ENCODE results near the gene TSNAXIP1.
"Not testable (repeated sequence)": the region's sequence is repeated elsewhere in the genome, so short reads cannot be mapped to it uniquely, and the experiment has no call there.

The TSNAXIP1 gene

DNA sequence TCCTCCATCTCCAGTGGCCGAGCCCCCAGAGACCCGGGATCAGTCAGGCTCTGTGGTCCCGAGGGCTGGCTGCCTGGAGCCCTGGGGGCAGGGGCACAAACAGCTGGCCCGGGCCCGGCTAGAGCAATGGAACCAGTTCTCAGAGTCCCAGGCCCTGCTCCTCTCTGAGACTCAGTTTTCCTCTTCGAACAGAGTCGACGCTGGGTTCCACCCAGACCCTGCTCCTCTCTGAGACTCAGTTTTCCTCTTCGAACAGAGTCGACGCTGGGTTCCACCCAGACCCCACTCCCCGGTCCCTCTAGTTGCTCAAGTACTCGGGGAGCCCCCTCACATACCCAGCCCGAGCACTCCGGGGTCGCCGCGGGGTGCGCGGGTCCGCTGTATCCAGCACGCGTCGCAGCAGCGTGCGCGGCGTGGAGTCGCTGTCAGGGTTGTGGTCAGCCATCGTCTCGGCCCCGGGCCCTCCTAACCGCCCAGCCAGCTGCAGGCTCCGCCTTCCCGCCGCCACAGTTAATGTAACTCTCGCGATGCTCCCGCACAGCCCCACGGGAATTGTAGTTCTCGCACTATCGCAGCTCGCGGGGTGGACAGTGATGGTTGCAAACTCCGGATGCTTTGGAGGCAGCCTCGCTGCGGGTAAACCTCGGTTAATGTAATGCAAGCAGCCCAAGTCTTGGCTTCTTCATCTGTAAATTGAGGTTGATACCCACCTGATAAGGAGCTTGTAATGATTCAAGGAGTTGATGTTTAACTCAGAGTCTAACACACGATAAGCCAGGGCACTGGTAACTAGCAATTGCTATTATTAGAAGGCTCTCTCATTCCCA lies 26.9 kb downstream of the TSNAXIP1 start:
- peak; percentile 72 to 84 for DNase-seq (ENCODE audit: low read depth in 2 of 2)

- DNase-seq (ENCODE audit: low read depth in 2 of 2) = no peak
These were observed 27.5 kb downstream of the TSNAXIP1 start for GRCh38 chr16:67834242-67834614.

GRCh38 chr16:67837190-67837589 lies 30.5 kb downstream of the TSNAXIP1 start:
- not testable (repeated sequence) for DNase-seq (ENCODE audit: low read depth in 2 of 2)

GRCh38 chr16:67837811-67838210 lies 31.1 kb downstream of the TSNAXIP1 start:
- no peak for DNase-seq (ENCODE audit: low read depth in 2 of 2)

DNA sequence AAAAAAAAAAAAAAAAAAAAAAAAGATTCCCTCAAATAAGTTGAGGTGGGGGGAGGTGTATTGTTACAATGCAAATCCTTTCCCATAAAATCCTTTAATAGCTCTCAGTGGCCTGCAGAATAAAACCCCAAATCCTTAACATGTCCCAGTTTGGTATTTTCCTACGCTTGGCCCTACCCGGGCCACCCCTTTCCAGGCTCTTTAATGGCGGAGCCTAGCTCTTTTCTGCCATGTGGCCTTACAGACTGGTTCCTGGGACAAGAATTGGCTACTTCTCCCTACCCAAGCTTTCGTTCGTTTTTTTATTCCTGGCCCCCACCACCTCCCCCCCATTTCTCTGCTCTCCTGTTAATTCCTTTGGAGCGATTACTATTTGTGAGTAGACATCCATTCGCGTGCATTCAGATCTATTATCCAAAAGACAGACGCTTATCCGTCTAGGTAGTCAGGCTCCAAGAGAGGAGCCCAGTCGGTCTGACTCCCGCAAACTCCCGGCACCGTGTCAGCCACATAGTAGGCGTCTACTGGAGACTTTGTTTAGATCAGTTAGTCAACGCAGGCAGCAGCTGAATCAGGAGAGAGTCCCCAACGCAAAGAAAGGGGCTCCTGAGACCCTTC lies 34.6 kb downstream of the TSNAXIP1 start:
- DNase-seq (ENCODE audit: low read depth in 2 of 2) = no peak

GRCh38 chr16:67841816-67842508 lies 35.3 kb downstream of the TSNAXIP1 start, which contains the start of gene THAP11:
Gene THAP11, plus strand, starts transcription at chr16:67842320. Its CDS starts 235 bp downstream, at chr16:67842555.
- peak; percentile 82 to 83 for DNase-seq (ENCODE audit: low read depth in 2 of 2)

GRCh38 chr16:67842509-67843342 lies 36.0 kb downstream of the TSNAXIP1 start:
- DNase-seq (ENCODE audit: low read depth in 2 of 2) = no peak

- no peak for DNase-seq (ENCODE audit: low read depth in 2 of 2)
These were observed 36.7 kb downstream of the TSNAXIP1 start for GRCh38 chr16:67843343-67843765.

DNA sequence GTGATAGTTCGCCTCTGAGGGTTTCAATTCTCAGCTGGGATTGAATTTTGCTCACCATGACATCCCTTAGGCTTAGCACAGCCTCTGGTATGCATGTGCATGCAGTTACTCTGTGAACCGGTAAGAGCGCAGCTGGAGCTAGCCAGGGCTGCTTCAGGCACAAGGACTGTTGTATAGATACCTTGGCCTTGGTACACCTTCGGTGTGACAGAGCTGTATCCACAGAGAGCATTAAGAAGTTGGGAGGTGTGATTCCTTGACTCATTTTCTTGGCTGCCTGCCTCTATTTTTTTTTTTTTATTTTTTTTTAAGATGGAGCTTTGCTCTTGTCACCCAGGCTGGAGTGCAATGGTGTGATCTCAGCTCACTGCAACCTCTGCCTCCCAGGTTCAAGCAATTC lies 37.8 kb downstream of the TSNAXIP1 start:
- DNase-seq (ENCODE audit: low read depth in 2 of 2) = no peak

DNA sequence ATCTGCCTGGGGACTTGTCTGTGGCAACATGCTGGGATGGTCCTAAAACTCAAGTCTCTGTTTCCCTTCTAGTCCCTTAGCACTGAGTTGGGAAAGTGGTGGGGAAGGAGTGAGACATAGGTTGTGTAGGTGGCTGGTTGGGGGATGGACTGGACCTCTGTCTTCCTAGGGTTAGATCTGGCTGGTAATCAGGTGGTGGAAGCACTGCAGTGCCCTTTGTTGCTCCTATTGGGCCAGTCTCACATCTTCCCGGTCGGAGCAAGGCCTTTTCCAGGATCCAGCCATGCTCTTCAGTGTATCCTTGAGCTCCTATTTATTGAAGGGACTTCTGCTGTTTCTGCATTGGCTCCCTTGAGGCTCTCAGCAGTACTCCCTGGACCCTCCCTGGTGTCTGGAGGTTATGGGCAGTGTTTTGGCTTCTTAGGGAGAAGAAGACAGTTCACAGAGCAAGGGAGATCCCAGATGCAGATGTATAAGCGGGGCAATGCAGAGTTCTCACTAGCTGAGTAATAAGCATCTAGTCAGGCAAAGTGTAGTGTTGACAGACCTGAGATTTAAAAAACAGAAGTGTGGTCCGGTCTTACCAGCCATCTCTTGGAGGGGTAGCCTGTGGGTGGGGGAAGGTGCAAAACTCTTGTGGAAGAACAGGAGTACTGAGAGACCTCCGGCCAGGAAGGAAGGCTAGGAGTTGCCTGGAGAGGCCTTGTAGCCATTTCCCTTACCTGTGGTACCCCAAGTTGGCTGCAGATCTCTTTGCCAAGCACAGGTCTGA lies 38.8 kb downstream of the TSNAXIP1 start:
- DNase-seq (ENCODE audit: low read depth in 2 of 2) = no peak

DNA sequence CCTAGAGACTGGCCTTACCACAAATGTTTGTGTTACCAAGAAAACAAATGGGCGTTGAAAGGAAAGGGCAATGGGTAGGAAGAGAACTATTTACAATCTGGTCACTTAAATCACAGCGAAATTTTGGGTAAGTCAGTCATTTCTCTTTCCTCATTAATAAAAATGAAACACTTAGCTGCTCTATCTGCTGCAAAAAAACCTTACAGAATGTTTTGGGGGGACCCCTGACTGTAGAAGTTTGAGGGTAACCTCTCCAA lies 39.3 kb downstream of the TSNAXIP1 start:
- no peak for DNase-seq (ENCODE audit: low read depth in 2 of 2)

- peak; percentile 80 to 92 for DNase-seq (ENCODE audit: low read depth in 2 of 2)
These were observed 39.8 kb downstream of the TSNAXIP1 start, which contains the start of gene NUTF2 for GRCh38 chr16:67846320-67847063. Gene NUTF2, plus strand, starts transcription at chr16:67846933. Its CDS starts 18,198 bp downstream, at chr16:67865131.

- DNase-seq (ENCODE audit: low read depth in 2 of 2) = peak in 1 of 2 donors; percentile 25
These were observed 40.6 kb downstream of the TSNAXIP1 start, which contains the start of gene CENPT for GRCh38 chr16:67847064-67847861. Gene CENPT, minus strand, starts transcription at chr16:67847693. Its CDS starts 13,834 bp downstream, at chr16:67833859.

- no peak for DNase-seq (ENCODE audit: low read depth in 2 of 2)
These were observed 41.4 kb downstream of the TSNAXIP1 start for GRCh38 chr16:67848118-67848517.

DNA sequence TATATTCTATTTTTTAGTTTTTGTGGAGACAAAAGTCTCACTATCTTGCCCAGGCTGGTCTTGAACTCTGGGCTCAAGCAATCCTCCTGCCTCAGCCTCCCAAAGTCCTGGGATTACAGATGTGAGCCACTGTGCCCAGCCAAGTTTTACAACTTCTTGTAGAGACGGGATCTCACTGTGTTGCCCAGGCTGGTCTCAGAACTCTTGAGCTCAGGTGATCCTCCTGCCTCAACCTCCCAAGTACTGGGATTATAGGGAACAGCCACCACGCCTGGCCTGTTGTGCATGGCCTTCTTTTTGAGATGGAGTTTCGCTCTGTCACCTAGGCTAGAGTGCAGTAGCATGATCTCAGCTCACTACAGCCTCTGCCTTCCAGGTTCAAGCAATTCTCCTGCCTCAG lies 47.0 kb downstream of the TSNAXIP1 start:
- DNase-seq (ENCODE audit: low read depth in 2 of 2) = no peak

DNA sequence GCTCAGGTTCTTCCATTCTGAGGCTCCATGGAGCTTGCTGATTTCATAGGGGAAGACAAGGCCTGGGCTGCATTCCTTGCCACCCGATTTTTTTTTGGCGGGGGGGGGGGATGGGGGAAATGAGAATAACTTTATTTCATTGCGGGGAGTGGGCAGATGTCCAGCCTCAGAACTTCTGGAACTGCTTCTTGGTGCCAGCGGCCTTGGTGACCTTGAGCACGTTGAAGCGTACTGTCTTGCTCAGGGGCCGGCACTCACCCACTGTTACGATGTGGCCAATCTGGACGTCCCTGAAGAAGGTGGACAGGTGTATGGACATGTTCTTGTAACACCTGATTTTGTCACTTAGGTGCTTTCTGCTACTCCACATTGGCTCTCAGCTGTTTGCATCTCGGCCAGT lies 49.1 kb downstream of the TSNAXIP1 start:
- no peak for DNase-seq (ENCODE audit: low read depth in 2 of 2)

GRCh38 chr16:67856927-67857546 lies 50.3 kb downstream of the TSNAXIP1 start:
- no peak for DNase-seq (ENCODE audit: low read depth in 2 of 2)

DNA sequence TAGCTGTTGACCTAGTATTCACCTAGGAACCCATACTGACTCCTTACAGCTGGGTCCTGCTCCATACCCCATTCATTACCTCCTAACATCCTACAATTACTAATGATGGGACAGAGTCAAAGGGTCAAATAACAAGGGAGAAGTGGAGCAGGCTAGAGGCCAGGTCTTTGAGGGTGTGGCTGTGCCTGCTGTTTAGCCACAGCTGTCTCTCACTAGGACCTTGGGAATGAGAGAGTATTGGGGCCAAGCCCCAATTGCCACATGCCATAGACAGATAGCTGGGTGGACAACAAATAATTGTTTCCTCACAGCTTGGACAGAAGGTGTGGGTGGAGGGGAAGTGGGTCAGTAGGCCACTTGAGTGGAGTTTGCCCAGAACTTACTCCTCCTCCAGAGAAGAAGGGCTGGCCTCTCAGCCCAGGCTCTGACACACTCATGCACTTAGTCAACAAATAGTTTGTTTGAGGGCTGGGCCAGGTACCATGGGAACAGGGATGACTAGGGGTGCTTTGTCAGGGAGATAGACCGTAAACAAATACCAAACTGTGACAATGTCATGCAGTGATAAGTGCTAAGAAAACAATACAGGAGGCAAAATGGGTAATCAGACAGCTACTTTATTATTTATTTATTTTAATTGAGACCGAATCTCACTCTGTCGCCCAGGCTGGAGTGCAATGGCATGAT lies 51.0 kb downstream of the TSNAXIP1 start:
- DNase-seq (ENCODE audit: low read depth in 2 of 2) = no peak
